Stimulated activated CD8-positive, alpha-beta memory T cell treated with anti-CD3 and anti-CD28 coated beads, Interleukin-7, amount 100 ng/mL, for 24 hours (primary cell): ENCODE results near the gene YRDC.

Source experiments
- DNase-seq: peaks from one replicate; pipeline ENCODE4 v3.0.0-alpha.2; 2020; ENCODE audit warnings: low read depth

The YRDC gene, protein sequence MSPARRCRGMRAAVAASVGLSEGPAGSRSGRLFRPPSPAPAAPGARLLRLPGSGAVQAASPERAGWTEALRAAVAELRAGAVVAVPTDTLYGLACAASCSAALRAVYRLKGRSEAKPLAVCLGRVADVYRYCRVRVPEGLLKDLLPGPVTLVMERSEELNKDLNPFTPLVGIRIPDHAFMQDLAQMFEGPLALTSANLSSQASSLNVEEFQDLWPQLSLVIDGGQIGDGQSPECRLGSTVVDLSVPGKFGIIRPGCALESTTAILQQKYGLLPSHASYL

DNA sequence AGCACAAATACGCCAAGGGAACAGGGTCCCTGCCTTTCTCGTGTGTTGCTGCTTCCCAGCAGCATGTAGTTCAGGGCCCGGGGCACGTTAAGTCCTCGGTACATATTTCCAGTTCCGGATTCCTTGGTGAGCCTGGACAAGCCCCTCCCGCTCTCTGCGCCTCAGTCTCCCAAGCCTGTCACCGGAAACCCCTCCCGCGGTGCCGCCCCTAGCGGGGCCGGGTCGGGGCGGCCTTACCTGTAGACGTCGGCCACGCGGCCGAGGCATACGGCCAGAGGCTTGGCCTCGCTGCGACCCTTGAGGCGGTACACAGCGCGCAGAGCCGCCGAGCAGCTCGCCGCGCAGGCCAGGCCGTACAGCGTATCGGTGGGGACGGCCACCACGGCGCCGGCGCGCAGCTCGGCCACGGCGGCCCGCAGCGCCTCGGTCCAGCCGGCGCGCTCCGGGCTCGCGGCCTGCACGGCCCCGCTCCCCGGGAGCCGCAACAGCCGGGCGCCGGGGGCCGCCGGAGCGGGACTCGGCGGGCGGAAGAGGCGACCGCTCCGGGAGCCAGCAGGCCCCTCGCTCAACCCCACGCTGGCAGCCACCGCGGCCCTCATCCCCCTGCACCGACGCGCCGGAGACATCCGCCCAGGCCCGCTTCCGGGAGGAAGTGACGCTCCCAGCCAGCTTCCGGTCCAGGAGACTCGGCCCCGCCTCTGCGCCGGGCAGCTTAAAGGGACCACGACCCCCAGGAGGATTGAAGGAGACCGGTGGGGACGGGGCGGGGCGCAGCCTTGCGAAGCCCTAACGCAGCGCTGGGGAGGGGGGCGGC, at the start of gene YRDC, which contains the start of gene C1orf122:
TSS of gene YRDC (minus strand) at position 654 of the 814 bp plus-strand sequence. CDS start at position 626, 28 bp downstream.
TSS of gene C1orf122 (plus strand) at position 236 of the 814 bp plus-strand sequence. CDS start 615 bp downstream, outside the sequence.
- peak; percentile 90 for DNase-seq

DNA sequence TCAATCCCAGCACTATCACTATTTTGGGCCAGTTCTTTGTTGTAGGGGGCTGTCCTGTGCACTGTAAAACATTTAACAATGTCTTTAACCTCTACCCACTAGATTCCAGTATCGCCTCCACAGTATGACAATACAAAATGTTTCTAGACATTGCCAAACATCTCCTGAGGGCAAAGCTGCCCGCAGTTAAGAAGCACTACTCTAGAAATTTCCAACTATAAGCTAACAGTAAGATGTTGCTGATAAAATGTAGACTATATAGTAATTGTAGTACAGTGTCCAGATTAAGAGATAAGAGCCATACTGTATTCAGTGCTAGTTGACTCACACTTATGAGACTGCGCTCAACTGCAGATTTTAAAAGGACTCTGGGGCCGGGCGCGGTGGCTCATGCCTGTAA, 46.4 kb upstream of the YRDC start:
- DNase-seq, result no peak

DNA sequence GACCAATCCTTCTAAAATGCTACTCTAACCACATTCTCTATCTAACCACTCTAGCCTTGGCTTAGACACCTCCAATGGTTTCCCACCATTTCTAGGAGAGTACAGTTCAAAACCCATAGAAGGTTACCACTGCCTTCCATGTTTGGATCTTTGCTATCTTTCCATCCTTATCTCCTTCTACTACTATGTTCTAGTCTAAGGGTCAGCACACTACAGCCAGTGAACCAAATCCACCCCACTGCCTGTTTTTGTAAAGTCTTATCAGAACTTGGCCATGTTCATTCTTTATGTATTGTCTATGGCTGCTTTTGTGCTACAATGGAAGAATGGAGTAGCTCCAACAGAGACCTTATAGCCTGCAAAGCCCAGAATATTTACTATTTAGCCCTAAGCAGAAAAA, 45.1 kb upstream of the YRDC start:
- no peak for DNase-seq

DNA sequence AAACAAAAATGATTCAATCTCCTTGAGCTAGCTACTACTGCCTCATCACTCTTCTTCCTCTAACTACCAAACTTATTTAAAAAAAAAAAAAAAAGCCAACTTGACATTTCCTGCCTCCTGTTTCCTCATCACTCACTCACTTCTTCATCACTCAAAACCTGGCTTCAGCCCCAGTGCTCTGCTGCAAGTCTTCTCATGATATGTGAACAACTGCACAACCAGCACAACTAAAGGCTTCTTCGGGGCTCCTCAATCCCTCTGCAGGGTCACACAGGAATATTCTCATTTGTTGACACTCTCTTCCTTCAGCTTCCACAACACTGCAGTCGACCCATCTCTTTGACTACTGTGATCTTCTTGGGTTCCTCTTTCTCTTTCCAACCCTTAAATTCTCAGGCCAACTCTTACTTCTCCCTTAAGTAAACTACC, 43.8 kb upstream of the YRDC start:
- no peak for DNase-seq

DNA sequence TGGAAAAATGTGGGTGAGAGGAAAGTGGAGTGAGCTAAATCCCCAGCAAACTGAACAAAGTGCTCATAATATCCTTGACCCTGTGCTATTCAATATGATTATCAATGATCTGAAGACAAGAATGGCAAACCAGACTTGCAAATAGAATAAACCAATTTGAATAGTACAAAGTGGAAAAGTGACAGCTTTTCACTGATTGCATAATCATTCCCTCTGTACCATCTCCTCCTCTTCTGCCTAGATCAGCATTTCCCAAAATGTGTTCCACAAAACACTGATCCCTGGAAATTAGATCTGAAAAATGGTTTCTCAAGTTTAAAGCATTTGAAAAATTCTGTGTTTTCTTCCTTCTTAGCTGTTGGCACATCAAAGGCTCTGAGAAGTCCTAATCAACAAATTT, 43.3 kb upstream of the YRDC start:
- DNase-seq, result no peak

DNA sequence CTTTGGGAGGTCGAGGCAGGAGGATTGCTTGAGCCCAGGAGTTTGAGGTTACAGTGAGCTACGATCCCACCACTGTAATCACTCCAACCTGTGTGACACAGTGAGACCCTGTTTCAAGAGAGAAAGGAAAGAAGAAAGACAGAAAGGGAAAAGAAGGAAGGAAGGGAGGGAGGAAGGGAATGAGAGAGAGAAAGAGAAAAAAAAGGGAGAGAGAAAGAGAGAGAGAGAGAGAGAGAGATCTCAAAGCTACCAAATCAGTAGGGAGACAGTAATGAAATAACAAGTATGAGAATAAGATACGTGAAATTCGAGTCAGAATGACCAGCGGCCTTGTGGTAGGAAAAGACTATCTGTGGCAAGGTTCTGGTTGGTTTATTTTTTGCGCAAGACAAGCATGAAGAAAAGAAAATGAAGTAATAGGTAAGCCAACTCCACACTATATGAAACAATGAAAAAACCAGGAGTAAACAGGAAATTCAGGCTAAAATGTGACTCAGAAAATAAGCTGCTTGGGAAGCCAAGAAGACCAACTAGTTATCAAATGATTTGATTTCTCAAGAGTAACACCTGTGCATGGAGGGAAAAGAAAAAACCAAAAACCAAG, 42.4 kb upstream of the YRDC start:
- no peak for DNase-seq

DNA sequence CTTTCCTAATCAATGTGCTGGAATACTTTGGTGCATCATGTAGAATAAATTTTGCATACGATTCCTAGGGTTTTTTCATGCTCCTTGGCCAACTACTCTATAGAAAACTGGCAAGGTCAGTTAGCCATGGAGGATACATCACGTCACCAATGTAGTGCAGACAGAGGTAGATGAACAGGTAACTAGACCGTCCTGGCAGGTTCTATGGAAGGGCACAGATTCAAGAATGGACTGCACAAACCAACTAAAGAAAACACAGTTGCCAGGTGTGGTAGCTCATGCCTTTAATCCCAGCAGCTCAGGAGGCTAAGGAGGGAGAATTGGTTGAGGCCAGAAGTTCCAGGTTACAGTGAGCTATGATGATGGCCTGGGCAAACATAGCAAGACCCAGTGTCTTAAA, 41.5 kb upstream of the YRDC start:
- no peak for DNase-seq

DNA sequence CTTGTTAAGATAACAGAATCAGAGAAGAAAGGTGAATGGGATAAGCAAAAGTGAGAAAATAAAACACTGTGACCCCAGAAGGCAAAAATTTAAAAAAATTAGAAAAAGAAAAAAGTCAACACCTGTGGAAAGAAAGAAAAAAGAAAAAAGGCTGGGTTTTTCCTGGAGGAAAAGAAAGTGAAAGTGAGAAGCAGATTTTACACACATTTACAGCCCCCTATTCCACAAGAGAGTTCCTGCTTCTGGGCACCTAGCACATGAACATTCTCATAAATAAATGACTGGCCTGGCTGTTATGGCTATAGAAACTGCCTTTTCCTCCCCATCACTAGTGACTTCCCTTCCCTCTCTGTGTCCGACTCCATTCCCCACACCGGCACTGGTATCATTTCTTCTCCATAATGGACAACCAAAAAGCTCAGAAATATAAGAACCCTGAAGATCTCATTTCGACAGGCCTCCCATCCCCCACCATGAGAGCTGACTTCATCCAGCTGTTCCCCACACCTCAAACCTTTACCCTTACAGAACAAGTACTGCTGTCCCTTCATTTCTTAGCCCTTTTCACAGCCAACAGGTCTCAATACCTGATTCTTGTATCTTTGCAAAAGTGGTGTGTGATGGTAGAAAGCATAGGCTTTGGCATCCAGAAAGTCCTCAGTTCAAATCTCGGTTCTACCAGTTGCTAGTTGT, 38.8 kb upstream of the YRDC start:
- DNase-seq, result no peak

DNA sequence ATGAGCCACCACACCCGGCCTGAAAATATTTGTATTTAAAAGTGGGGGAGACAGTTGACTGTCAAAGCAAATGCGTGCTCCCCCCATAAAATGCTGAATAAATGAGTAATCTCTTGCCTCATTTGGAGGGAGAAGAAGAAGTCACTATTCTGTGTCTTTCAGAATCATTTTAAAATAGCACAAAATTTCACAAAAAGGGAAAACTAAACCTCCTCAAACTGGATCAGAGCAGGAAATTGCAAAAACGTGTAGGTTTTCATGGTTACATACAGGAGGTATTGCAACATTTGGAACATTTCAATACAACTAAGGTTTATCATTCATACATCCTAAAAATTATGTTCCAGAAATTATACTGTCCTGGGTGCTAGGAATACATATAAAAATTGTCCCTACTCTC, 37.8 kb upstream of the YRDC start:
- DNase-seq, result no peak

DNA sequence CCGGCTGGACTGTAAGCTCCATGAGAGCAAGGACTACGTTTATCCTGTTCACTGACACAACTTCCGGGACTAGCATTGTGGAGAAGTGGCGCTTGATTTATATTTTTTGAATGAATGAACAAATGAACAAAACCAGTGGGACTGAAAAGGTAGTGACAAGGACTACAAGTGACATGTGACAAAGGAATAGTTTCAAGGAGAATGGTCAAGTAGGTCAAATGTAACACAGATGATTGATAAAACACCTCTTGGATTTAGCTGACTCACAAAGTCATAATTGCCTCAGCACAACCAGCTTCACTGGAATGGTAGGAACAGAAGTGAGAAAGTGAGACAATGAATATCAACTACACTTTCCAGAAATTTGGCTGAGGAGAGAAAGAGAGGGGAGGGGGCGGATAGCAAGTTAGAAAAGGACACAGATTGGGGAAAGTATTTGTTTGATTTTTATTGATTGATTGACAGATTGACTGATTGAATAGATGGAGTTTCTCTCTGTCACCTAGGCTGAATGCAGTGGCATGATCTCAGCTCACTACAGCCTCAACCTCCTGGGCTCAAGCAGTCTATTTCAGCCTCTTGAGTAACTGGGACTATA, 37.1 kb upstream of the YRDC start:
- DNase-seq, result no peak

DNA sequence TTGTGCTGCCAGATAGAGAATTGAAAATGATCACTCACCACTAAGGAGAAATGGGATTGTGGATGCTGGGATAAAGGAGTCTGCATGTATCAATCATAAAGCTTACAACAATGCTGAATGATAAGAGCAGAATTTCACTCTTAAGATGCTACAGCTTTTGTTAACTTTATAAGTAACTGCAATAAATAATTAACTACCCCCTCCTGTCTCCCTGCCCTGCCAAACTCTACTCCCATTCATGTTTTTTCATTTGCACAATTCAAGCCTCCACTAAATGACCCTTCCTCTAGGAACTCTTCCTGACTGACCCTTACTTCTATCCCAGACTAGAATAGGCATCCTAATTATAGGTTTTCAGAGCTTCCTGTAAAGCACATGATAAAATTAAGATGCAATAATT, 36.5 kb upstream of the YRDC start:
- no peak for DNase-seq

DNA sequence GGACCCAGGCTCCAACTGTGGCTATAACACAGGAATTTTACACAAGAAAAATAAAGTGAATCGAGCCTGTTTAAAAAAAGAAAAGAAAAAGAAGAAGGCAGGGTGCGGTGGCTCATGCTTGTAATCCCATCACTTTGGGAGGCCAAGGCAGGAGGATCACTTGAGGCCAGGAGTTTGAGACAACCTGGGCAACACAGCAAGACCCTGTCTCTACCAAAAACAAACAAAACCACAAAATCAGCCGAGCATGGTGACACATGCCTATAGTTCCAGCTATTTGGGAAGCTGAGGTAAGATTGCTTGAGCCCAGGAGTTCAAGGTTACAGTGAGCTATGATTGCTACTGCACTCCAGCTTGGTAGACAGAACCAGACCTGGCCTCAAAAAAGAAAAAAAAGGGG, 33.6 kb upstream of the YRDC start:
- no peak for DNase-seq

DNA sequence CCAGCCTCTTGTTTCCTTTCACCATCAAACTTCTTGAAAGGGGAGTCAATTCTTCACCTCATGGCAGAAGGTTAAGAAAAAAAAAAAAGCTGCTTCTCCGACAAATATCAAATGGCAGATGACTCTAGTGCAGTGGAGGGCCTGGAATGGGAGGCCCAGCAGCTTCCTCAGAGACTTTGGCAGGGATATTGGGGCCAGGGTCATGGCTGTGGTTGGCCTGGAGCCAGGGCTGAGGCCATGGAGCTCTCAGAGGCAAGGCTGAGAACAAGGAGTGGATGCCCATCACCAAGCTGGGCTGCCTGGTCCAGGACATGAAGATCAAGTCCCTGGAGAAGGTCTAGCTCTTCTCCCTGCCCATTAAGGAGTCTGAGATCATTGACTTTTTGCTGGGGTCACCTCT, 32.7 kb upstream of the YRDC start:
- no peak for DNase-seq

DNA sequence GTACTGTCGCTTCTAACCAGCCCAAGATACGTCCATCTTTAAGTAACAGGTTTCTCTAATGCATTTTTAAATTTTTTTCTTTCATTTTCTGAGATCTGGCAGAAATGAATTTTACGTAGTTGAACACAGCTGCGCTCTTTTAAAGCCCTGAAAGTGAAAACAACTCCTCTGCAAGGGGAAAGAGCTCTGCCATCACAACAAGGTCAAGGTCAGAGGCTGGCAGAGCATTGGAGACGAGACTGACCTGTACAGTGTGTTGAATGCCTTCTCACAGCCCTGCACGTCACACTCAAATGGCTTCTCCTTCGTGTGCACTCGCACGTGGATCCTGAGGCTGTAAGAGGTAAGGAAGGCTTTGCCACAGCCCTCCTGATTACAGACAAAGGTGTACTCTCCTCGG, 31.7 kb upstream of the YRDC start:
- no peak for DNase-seq

DNA sequence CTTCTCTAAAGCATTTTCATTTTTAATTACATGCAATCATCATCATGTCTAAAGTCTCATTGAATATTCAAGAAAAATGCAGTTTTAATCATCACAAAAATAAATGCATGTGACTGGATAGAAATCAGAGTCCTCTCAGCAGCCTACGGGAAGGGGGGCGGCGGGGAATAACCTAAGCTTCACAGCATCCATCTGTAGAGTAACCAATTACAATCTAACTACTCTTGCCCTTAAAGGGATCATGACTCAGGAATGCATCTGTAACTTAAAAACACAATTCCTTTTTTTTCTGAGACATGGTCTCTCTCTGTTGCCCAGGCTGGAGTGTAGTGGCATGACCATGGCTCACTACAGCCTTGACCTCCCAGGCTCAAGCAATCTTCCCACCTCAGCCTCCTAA, 28.8 kb upstream of the YRDC start:
- DNase-seq, result no peak

DNA sequence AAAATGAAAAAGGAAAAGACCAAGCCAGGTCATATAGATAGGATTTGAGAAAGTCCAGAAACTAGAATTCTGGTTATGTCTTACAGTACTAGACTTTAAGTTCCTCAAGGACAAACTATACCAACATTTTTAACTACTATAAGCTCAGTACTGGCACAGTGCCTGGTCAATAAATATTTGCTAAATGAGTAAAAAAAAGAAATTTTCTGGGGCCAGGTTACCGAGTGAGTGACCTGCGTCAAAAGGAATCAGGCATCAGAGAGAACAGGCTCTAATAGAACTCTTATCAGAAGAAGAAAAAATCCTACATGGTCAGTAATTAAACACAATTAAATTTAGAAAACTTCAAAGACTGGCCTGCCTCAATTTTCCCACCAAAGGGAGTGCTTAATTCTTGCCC, 23.8 kb upstream of the YRDC start:
- no peak for DNase-seq

DNA sequence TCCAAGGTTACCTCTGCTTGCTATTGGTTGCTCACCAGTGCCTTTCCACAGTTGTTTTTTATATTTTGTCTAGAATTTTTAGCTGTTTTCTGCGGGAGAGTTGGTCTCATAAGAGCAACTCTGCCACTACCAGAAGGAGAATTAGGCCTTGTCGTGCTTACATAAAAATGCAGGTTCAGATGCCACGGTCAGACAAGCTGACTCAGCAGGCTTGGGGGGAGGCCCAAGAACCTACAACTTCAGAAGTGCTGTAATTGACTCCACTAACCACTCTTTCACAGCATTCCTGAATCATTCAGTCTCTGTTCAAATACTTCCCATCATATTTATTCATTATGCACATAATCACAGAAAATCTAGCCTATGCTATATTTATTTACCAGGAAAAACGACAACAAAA, 23.1 kb upstream of the YRDC start:
- DNase-seq, result no peak

DNA sequence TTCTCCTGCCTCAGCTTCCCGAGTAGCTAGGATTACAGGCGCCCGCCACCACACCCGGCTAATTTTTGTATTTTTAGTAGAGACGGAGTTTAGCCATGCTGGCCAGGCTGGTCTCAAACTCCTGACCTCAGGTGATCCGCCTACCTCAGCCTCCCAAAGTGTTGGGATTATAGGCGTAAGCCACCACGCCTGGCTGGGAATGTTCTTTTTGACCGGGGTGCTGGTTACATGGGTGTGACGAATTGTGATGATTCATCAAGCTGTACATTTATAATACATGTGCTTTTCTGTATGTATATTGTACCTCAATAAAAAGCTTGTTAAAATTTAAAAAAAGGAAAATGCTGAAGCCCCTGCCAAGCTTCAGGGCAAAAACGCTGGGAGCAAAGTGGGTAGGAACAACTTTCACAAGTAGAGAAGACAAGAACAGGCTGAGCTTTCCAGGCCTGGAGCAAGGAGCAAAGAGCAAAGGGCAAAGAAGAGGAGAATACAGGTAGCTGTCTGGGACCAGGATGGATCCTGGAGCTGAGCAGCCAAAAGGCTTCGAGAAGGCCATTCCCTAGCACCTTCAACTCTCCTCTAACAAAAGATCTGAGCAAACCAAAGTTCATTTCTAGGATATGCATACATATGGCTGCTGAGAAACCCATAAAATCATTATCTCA, 20.5 kb upstream of the YRDC start:
- DNase-seq, result no peak

DNA sequence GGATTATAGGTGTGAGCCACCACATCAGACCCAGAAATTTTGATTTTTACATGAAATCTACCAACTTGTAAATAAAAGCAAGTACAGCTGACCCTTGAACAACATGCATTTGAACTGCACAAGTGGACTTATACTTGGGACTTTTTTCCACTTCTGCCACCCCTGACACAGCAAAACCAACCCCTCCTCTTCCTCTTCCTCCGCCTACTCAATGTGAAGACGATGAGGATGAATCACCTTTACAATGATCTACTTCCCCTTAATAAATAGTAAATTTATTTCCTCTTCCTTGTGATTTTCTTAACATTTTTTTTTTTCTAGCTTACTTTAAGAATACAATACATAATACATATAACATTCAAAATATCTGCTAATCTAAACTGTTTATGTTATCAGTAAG, 17.5 kb upstream of the YRDC start:
- DNase-seq, result no peak

DNA sequence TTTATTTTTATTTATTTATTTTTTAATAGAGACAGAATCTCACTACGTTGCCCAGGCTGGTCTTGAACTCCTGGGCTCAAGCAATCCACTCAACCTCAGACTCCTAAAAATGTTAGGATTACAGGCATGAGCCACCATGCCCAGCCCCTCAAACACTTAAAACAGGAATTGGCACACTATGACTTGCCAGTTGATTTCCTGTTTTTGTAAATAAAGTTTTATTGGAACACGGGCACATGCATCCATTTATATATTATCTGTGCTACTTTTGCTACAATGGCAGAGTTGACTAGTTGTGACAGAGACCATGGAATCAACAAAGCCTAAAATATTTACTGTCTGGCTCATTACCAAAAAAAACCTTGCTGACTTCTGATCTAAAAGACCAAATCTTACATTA, 16.0 kb upstream of the YRDC start:
- DNase-seq, result no peak
